H9 (cell line): ENCODE measurements around the gene BACE1-AS. TPM values are rescaled to one million over a fixed set of nuclear protein-coding genes. Genes with fewer than 3 reads are reported as not detected.

Source experiments
- DNase-seq: peaks from one replicate; pipeline ENCODE4 v3.0.0-alpha.2; 2017
- H2AFZ ChIP-seq: one replicate; pipeline ENCODE4 v1.6.1; 2013; ENCODE audit warnings: mild to moderate bottlenecking, low read length, control low read depth, moderate library complexity
- H2AK5ac ChIP-seq: 2 replicates; pipeline ENCODE4 v1.6.1; 2013; ENCODE audit warnings: low read length, control low read depth, mixed read lengths; ENCODE audit not compliant: insufficient read length
- H2BK120ac ChIP-seq: one replicate; pipeline ENCODE4 v1.6.1; 2013; ENCODE audit warnings: low read depth, mild to moderate bottlenecking, low read length, control low read depth, inconsistent platforms; ENCODE audit not compliant: poor library complexity, severe bottlenecking
- H2BK12ac ChIP-seq: 2 replicates; pipeline ENCODE4 v1.6.1; 2013; ENCODE audit warnings: low read length, control low read depth, mixed read lengths, low read depth; ENCODE audit not compliant: insufficient read length
- H2BK15ac ChIP-seq: 2 replicates; pipeline ENCODE4 v1.6.1; 2013; ENCODE audit warnings: low read depth, low read length, control low read depth
- H2BK20ac ChIP-seq: one replicate; pipeline ENCODE4 v1.6.1; 2013; ENCODE audit warnings: low read depth, mild to moderate bottlenecking, low read length, control low read depth, inconsistent platforms; ENCODE audit not compliant: poor library complexity, severe bottlenecking
- H2BK5ac ChIP-seq: 2 replicates; pipeline ENCODE4 v1.6.1; 2013; ENCODE audit warnings: low read length, control low read depth, mixed read lengths; ENCODE audit not compliant: insufficient read length
- H3K14ac ChIP-seq: 2 replicates; pipeline ENCODE4 v1.6.1; 2013; ENCODE audit warnings: low read length, control low read depth; ENCODE audit not compliant: insufficient read depth
- H3K18ac ChIP-seq: 2 replicates; pipeline ENCODE4 v1.6.1; 2013; ENCODE audit warnings: low read depth, mild to moderate bottlenecking, mixed read lengths, low read length, control low read depth; ENCODE audit not compliant: insufficient read length
- H3K23ac ChIP-seq: 2 replicates; pipeline ENCODE4 v1.6.1; 2013; ENCODE audit warnings: low read length, control low read depth, mixed read lengths, low read depth; ENCODE audit not compliant: insufficient read length
- H3K23me2 ChIP-seq: 2 replicates; pipeline ENCODE4 v1.6.1; 2013; ENCODE audit warnings: low read depth, mild to moderate bottlenecking, mixed read lengths, low read length, control low read depth; ENCODE audit not compliant: insufficient read length, poor library complexity, severe bottlenecking
- H3K27ac ChIP-seq: 2 replicates; pipeline ENCODE4 v1.5.1; 2013; ENCODE audit warnings: low read length, control low read depth, mixed read lengths, low read depth; ENCODE audit not compliant: insufficient read length
- H3K27me3 ChIP-seq: 2 replicates; pipeline ENCODE4 v1.6.1; 2013; ENCODE audit warnings: low read length, control low read depth, inconsistent platforms; ENCODE audit not compliant: insufficient read depth
- H3K4ac ChIP-seq: 2 replicates; pipeline ENCODE4 v1.6.1; 2013; ENCODE audit warnings: low read depth, mild to moderate bottlenecking, control low read depth, inconsistent platforms, low read length, moderate library complexity
- H3K4me1 ChIP-seq: 2 replicates; pipeline ENCODE4 v1.6.1; 2013; ENCODE audit warnings: low read length, control low read depth, inconsistent platforms; ENCODE audit not compliant: insufficient read depth
- H3K4me2 ChIP-seq: 2 replicates; pipeline ENCODE4 v1.6.1; 2013; ENCODE audit warnings: low read length, control low read depth, mixed read lengths; ENCODE audit not compliant: insufficient read length, insufficient read depth
- H3K56ac ChIP-seq: 2 replicates; pipeline ENCODE4 v1.6.1; 2013; ENCODE audit warnings: low read depth, mild to moderate bottlenecking, mixed read lengths, low read length, control low read depth; ENCODE audit not compliant: insufficient read length
- H3K79me1 ChIP-seq: 2 replicates; pipeline ENCODE4 v1.6.1; 2013; ENCODE audit warnings: low read depth, mild to moderate bottlenecking, moderate library complexity, low read length, control low read depth, inconsistent platforms; ENCODE audit not compliant: insufficient read depth, poor library complexity, severe bottlenecking
- H3K79me2 ChIP-seq: 2 replicates; pipeline ENCODE4 v1.6.1; 2013; ENCODE audit warnings: low read length, control low read depth, inconsistent platforms; ENCODE audit not compliant: insufficient read depth
- H3K9ac ChIP-seq: 2 replicates; pipeline ENCODE4 v1.6.1; 2013; ENCODE audit warnings: low read length, control low read depth, mixed read lengths; ENCODE audit not compliant: insufficient read length; ENCODE audit errors: extremely low read depth
- H3K9me3 ChIP-seq: one replicate; pipeline ENCODE4 v1.6.1; 2013; ENCODE audit warnings: low read depth, low read length, inconsistent platforms; ENCODE audit not compliant: control insufficient read depth
- H3T11ph ChIP-seq: one replicate; pipeline ENCODE4 v1.6.1; 2013; ENCODE audit warnings: mild to moderate bottlenecking, low read length, control low read depth, inconsistent platforms
- H4K20me1 ChIP-seq: one replicate; pipeline ENCODE4 v1.6.1; 2013; ENCODE audit not compliant: control insufficient read depth, insufficient read length, insufficient read depth
- H4K5ac ChIP-seq: 2 replicates; pipeline ENCODE4 v1.6.1; 2013; ENCODE audit warnings: low read depth, mild to moderate bottlenecking, mixed read lengths, low read length, control low read depth; ENCODE audit not compliant: insufficient read length
- H4K8ac ChIP-seq: replicated peaks from 2 replicates; pipeline ENCODE4 v1.6.1; 2013; ENCODE audit warnings: low read length, control low read depth, mixed read lengths, low read depth; ENCODE audit not compliant: insufficient read length
- H4K91ac ChIP-seq: 2 replicates; pipeline ENCODE4 v1.6.1; 2013; ENCODE audit warnings: low read depth, mild to moderate bottlenecking, moderate library complexity, mixed read lengths, low read length, control low read depth; ENCODE audit not compliant: insufficient read length
- H3K27ac Mint-ChIP-seq, 3 experiments: 2 replicates in 2 of 3; 3 replicates in 1 of 3; pipeline ENCODE4 v1.8.0; 2020 to 2021; ENCODE audit warnings: mixed read lengths in 3 of 3, mild to moderate bottlenecking in 1 of 3, moderate library complexity in 1 of 3
- H3K27me3 Mint-ChIP-seq: 2 replicates; pipeline ENCODE4 v1.8.0; 2021; ENCODE audit warnings: low read depth, mild to moderate bottlenecking, moderate library complexity, mixed read lengths
- H3K36me3 Mint-ChIP-seq, 3 experiments: 2 replicates in 2 of 3; 3 replicates in 1 of 3; pipeline ENCODE4 v1.8.0; 2020 to 2021; ENCODE audit warnings: low read depth in 3 of 3, mixed read lengths in 3 of 3; ENCODE audit not compliant: insufficient read depth in 1 of 3
- H3K4me1 Mint-ChIP-seq, 2 experiments: 2 replicates each; pipeline ENCODE4 v1.8.0; 2020; ENCODE audit warnings: mixed read lengths in 2 of 2
- H3K4me3 Mint-ChIP-seq, 2 experiments: 2 replicates in 1 of 2; 3 replicates in 1 of 2; pipeline ENCODE4 v1.8.0; 2020 to 2021; ENCODE audit warnings: mild to moderate bottlenecking in 2 of 2, mixed read lengths in 2 of 2, moderate library complexity in 1 of 2
- H3K9me3 Mint-ChIP-seq, 2 experiments: 2 replicates in 1 of 2; 3 replicates in 1 of 2; pipeline ENCODE4 v1.8.0; 2020; ENCODE audit warnings: mild to moderate bottlenecking in 2 of 2, mixed read lengths in 2 of 2, moderate library complexity in 1 of 2
- CTCF ChIP-seq: fragments of 200-600 bp; sonication (generic); conservative IDR thresholded peaks from 3 replicates; pipeline ENCODE4 v1.8.0; 2021; ENCODE audit warnings: antibody characterized with exemption, mild to moderate bottlenecking
- WGBS: extraction: QIAGEN DNeasy Blood & Tissue Kit; methylation state at CpG from one replicate; pipeline ENCODE4 v1.1.7; 2013; ENCODE audit warnings: missing lambda C conversion rate, low lambda C conversion rate, mixed read lengths; ENCODE audit not compliant: insufficient read length; ENCODE audit errors: extremely low coverage; 5-methylcytosine and 5-hydroxymethylcytosine counted together
- total RNA-seq: library from RNA; stranded (reverse); gene quantifications from 2 replicates; pipeline ENCODE4 v1.2.1, GENCODE V29; 2021

BACE1-AS gene
- total RNA-seq, 1 experiment from 2014 or later: 9.9 TPM

GRCh38 chr11:117265745-117266144, 25.4 kb upstream of the BACE1-AS start:
- no peak for TF ChIP-seq CTCF
- H3K36me3 Mint-ChIP-seq: peaks cover 15 to 35% (median 30%) of the 10 kb centered on the region in 3 experiments; a peak in 6 of 7 replicates
- H3K9me3 Mint-ChIP-seq: no peaks in the 10 kb centered on the region

More at GRCh38 chr11:117265745-117266144, 25.4 kb upstream of the BACE1-AS start:
- Mint-ChIP-seq H3K4me1 (peaks cover 7% of the 10 kb centered on the region in 2 experiments; a peak in 3 of 4 replicates), H3K27me3 (peaks cover 8% of the 10 kb centered on the region; the same call in 1 of the 2 replicates), H3K27ac (no peak overlapping the region), H3K4me3 (no peak overlapping the region)
- no peak overlapping the region for H3K14ac ChIP-seq
- H3K27ac ChIP-seq: no peak overlapping the region
- H2BK5ac ChIP-seq: no peak overlapping the region
- no peak overlapping the region for H3K9ac ChIP-seq
- H2AK5ac ChIP-seq: no peak overlapping the region
- no peak overlapping the region for H3K18ac ChIP-seq
- no peak overlapping the region for H4K8ac ChIP-seq
- H2AFZ ChIP-seq: no peak overlapping the region
- no peak overlapping the region for H2BK12ac ChIP-seq
- no peaks in the 10 kb centered on the region for H3K27me3 ChIP-seq
- no peak overlapping the region for H2BK120ac ChIP-seq
- no CpG with 5 or more reads among the region's 2 CpGs for WGBS
- H4K5ac ChIP-seq: no peak overlapping the region
- H3K79me1 ChIP-seq: no peaks in the 10 kb centered on the region
- DNase-seq: no peak
- H3K79me2 ChIP-seq: no peaks in the 10 kb centered on the region
- H2BK15ac ChIP-seq: no peak overlapping the region
- no peaks in the 10 kb centered on the region for H3K9me3 ChIP-seq
- H3K4me2 ChIP-seq: no peak overlapping the region
- H2BK20ac ChIP-seq: no peak overlapping the region
- H3K56ac ChIP-seq: no peak overlapping the region
- H3K23me2 ChIP-seq: no peaks in the 10 kb centered on the region
- H3T11ph ChIP-seq: no peak overlapping the region
- H4K91ac ChIP-seq: no peak overlapping the region
- no peak overlapping the region for H3K4ac ChIP-seq
- no peaks in the 10 kb centered on the region for H4K20me1 ChIP-seq
- H3K23ac ChIP-seq: no peak overlapping the region
- H3K4me1 ChIP-seq: no peaks in the 10 kb centered on the region
